HL-60/S4 treated with phorbol 12-myristate 13-acetate at 8.2 ng/mL for 4 days and 3 days (cell line): ENCODE data around the gene ACTL8.

Experiments
- in situ Hi-C: fragments of 300-500 bp; cut with MboI; formaldehyde crosslinking; loops from 2 replicates; pipeline ENCODE4 v1.15.0; 2022; ENCODE audit warnings: low sequenced_read_pairs

ACTL8 gene

DNA sequence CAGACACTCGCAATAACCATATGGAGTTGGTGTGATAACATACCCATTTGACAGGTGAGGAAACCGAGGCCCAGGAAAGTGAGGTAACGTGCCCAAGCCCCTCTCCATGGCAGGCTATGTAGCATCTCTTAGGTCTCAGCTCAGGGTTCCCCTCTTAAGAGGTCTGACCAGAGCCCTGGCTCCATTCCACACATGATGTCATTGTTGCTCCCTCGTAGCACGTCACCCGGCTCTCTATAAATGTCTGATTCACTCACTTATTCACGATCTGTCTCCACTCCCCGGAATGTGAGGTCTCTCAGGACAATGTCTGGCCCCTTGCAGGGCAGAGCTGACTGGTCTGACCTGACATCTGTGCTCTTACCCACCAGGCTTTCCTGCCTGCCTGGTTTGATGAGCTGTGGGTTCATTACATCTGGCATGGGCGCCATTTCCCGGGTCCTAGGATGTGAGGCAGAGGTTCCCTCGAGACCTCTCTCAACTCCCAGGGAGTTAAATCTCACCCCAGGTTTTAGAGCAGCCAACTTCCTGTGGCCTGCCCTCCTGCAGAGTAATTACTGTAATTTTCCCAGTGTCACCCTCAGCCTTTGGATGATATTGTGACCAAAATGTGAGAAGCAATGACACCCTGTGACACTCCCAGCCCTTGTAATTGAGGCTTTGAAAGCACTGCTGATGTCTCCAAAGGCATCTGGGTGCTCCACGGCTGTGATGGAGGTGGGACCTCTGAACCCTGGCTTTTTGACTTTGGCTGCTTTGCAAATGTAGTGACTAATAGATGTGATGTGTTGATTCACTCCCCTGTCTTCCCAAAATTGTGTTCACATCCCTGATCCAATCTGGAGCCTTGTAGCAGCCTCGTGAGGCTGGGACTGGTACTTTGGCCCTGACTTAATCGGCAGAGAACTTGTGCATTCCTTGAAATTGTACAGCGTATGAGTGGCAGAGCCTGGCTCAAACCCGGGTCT, 10.6 kb downstream of the ACTL8 start:
- in situ Hi-C loops: no loop called here

DNA sequence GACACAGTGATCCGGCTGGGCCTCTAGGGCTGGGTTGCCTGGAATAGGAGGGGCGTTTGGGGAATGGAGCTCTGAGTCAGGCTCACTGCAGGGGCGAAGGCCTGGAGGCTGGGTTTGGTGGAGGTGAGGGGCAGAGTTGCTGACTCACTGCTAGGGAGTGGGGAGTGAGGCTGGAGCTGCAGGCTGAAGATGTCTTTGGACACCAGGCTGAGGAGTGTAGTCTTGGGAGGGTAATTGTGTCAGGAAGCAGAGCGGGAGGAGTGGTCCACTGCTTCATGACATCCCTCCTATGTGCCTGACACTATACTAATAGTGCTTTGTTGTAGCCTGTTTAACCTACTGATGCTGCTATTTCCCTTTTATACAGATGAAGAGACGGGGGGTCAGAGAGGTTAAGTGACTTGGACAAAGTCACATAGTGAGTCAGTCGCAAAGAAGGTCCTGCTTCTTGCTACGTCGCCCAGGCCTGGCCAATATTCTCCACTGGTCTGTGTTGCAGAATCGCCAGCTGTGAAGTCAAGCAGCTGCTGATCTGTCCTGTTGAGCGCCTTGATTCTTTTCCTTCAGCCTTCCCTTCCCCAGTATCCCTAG, 13.6 kb downstream of the ACTL8 start:
- in situ Hi-C loops: no loop called here

DNA sequence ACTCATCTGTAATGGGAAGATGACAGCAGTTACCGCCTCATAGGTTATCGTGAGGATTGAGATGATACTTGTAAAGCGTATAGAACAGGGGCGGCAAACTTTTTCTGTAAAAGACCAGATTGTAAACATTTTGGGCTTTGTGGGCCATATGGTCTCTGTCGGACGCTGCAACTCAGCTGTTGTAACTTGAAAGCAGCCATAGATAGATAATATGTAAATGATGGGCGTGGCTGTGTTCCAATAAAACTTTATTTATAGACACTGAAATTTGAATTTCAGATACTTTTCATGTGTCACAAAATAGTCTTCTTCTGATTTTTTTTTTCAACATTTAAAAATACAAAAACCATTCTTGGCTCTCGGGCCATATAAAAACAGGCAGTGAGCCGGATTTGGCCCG, 15.8 kb downstream of the ACTL8 start:
- in situ Hi-C loops: no loop called here

DNA sequence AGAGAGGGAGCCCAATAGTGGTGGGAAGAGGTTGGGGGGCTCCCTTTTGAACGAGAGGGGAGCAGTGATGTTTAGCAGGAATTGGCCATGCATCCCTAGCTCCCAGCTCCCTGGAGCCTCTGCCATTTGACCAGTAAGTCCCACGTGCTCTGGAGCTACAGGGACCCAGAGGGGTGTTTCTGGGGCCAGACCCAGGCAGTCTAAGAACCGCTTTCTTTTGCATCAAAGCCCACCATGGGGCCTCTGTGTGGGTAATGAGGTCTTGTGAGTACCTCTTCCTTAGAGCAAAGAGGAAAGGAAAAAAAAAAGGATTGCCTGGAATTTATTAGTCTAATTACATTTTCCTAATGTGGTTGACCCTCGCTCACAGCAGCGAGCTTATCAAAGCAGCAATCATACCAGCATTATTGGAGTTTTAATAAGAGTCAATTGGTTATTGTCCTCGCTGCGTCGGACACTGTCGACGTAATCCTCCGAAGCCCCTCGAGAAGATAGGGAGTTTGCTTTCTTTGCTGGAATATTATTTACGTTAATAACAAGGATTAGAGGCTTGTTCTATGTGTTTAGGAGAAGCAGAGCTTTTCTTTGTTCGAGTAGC, 17.6 kb downstream of the ACTL8 start:
- in situ Hi-C loops: no loop called here

DNA sequence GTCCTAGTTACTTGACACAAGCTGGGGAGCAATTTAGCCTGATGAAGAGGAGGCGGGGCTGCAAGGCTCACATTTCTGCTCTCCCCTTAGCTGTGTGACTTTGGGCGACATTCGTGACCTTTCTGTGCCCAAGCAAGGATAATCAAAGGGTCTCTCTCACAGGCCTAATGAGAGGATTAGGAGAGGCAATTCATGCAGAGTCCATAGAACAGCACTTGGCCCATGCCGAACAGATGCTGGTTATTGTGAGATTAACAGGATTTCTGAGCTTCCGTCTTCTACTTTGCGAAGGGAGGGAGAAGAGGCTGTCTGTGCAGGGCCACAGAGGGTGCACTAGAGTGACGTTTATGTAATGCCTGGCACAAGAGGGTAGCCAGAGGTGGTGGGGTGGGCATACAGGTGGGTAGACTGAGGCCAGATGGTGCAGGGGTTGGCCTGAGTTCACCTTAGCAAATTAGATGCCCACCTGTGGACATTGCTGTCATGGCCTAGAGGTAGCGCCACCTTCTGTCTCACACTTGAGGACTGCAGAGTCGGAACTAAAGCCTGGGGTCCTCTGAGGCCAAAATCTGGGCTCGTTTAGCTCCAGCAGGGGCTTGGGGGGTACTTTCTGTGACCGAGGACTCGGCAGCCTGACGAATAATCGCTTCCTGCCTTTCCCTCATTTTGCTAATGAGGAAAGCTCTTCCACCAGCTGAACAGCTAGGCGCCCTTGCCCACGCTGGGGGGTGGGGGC, 18.6 kb downstream of the ACTL8 start:
- in situ Hi-C loops: no loop called here

DNA sequence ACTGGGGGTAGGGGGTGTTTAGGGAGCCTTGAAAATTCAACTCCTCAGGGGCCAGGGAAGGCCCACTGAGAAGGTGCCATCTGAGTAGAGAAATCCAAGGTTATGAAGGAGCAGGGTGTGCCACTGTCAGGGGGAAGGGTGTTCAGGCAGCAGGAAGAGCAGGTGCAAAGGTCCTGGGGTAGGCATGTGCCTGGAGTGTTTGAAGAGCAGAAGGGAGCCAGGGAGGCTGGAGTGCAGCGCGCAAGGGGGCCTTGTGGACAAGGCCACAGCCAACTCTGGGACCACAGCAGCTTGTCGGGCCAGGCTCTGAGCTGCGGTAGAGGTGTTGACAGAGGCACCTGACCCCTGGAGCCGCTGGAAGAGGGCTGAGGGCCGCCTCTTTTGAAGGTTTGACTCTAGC, 19.3 kb downstream of the ACTL8 start:
- in situ Hi-C loops: no loop called here

DNA sequence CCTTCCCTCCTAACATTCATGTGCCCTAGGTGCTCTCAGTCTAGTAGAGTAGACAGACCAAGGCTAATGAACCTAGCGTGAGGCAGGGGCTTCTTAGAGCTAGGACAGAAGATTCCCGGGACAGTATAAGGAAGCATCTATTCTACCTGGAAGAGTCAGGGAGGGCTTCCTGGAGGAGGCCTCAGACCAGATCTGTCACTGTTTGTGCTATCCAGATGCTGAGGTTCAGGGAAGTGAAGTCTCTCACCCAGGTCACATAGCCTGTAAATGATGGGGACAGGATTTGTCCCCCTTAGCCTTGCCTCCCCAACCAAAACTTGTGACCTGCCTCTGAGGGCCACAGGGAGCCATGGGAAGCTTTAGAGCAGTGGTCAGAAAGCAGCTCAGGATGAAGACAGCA, 20.7 kb downstream of the ACTL8 start:
- in situ Hi-C loops: no loop called here

DNA sequence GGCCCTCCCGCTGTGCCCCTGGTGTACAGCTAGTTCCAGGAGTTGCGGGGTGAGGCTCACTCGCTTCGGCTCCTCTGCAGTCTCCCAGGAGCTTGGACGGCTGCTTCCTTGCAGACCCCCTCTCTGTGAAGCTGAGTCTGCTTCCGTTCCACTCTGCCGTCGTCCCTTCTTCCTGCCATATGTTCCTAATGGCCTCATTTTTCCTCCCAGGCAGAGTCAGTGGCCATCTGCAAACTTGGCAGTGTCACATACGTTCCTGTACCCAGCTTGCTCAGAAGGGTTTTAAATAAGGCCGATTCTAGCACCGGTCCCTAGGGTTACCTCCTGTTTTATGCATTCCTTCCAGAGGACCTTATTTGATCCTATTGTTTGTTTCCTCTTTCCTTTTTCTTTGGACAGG, 21.3 kb downstream of the ACTL8 start:
- in situ Hi-C loops: no loop called here

DNA sequence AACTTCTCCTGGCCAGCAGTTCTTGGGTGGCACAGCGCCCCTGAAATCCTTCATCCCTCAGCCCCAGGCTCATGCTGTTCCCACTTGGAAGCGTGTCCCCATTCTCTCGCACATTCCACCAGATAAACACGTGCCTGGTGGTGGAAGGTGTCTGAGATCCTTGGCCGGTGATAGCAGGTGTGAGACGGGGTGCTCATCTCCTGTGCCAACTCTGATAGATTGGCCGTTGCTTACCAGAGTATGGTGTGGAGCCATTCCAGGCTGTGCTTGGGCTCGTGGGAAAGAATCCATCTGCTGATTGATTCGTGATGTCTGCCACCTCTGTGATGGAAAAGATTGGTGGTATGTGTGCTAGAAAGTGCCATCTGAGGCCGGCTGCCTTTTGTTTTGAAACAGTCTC, 22.2 kb downstream of the ACTL8 start:
- in situ Hi-C loops: no loop called here

DNA sequence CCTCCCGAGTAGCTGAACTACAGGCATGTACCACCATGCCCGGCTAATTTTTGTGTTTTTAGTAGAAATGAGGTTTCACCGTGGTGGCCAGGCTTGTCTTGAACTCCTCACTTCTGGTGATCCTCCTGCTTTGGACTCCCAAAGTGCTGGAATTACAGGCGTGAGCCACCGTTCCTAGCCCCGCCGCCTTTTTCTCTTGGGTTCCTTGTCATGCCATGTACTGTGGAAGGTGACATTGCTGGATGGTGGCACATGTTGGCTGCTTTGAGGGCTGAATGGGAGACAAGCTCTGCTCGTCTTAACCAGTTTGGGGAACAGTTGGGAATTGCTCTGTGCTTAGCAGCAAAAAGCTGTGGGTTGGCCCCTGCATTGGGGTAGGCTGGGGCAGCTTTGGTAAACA, 22.7 kb downstream of the ACTL8 start:
- in situ Hi-C loops: no loop called here

DNA sequence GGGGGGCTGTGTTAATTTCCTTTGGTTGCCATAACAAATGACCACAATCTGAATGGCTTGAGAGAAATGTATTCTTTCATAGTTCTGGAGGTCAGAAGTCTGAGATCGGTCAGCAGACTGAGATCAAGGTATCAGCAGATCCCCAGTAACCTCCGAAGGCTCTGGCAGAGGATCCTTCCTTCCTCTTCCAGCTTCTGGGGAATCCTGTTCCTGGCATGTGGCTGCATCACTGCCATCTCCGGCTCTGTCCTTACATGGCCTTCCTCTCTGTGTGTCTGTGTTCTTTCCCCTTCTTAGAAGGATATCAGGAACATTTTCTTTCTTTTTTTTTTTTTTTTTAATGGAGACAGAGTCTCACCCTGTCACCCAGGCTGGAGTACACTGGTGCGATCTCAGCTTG, 25.8 kb downstream of the ACTL8 start:
- in situ Hi-C loops: no loop called here

DNA sequence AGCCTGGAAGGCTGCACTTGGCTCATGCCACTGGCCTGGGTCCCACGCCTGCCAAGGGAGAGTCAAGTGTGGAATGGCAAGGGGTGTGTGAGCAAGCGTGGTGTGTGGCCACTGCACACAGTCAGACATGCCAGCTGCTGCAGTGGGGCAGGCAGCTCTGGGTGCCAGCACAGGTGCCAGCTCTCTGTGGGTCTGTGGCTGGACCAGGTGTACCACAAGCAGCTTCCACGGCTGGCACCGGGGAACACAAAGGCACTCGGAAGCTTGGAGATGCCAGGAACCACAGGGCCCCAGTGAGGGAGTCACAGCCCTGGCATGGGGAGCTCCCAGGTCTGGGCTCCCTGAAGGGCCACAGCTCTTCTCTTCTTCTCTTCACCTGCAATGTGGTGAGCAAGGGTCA, 34.8 kb downstream of the ACTL8 start:
- in situ Hi-C loops: no loop called here

DNA sequence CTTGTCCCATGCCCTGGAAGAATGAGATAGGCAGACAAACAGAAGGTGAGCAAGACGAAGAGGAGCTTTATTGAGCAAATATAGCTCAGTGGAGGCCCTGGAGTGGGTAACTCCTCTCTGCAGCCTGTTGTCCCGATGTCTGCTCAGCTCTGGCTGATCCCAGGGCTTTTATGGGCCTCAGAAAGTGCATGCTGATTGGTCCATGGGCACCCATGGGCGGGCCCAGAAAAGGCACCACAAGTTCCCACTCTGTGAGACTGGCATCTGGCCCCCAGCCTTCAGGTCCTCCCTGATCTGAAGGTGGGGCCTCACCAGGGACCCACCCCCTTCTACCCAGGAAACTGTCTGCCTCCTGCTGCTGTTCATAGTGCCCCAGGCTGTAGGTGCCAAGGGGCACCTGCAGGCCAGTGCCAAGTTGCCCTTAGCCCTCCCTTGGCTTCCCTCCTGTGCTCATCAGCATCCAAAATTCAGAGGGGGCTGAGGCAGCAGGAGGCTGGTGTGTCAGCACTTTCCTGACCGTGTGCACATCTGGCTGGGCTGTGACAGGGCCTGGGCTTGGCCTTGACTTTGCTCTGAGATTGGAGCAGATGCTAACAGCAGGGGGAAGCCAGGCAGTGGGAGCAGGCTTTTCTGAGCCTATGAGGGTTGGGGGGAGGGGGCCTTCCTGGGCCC, 35.4 kb downstream of the ACTL8 start:
- in situ Hi-C loops: no loop called here

DNA sequence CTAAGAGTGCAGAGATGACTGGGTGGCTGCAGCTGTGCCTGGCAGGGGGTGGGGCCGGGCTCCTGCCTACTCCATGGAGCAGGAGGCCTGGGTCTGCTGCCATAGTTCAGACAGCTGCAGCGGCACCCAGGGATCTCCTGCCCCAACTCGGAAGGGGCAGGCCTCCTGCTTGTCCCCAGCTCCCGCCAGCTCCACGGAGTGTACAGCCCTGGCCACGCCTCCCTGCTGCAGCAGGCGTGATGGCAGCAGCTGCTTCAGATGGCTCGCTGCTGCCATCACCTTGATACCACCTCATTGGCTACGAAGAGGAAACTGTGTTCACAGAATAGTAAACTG, 35.9 kb downstream of the ACTL8 start:
- in situ Hi-C loops: no loop called here

DNA sequence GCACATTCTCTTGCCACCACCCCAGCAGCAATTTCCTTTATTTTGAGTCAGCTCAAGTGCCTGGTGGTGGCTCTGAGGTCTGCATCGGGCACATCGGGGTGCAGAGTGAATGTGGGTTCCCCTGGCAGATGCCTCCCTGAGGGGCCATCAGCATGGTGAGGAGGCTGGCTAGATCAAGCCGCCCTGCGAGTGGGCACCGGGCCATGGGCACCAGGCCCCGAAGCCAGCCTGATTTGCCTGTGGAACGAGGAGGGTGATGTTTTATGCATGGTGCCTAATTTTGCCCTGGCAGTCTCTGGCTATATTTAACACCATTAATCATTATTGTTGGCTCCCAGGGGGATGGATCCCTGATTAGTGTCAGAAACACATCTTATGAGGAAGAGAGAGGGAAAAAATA, 36.3 kb downstream of the ACTL8 start:
- in situ Hi-C loops: no loop called here

DNA sequence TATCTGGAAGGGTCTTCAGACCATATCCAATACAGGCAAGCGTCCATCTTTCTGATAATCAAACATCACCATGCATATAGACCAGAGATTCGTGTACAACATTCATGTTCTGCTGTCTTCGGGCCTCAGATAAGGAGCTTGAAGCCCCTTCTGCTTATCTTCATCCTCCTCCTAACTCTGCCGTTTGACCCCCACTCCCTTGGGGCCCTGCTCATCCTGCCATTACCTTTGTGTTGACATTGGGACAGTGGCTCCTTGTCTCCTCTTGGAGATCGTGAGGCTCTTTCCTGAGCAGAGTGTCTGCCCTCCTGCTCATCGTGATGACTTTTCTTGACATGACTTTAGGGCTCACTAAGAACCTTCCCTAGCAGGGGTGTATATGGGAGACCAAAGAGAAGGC, 37.3 kb downstream of the ACTL8 start:
- in situ Hi-C loops: no loop called here

DNA sequence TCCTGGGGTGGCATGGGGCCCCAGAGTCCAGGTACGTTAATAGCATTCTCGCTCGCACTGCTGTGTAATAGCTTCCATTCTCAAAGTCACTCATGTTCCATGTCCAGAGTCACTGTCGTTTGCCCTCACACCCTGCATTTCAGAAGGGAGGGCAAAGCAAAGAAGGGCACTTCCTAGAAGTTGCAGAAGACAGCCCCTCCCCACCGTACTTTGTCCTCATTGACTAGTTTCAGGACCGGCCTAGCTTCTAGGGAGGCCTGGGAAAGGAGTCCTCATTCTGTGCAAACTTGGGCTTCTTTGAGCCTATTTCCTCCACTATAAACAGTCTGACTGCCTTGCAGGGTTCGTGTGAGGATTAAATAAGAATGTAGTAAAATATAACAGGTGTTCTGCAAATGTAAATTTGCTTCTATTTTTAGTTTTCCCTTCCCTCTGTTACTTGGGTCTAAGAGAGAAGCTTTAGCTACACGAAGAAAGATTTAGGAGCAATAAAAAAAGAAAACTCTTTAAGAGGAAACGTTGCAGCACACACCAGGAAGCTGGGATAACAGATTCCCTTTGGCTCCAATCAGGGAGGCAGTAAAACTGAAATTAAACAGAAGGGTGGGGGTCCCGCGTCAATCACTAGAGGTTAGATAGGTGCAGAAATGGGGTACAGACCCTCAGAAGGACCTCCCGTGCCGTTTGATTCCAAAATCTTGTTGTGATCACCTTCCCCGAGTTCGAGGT, 40.1 kb downstream of the ACTL8 start:
- in situ Hi-C loops: no loop called here

DNA sequence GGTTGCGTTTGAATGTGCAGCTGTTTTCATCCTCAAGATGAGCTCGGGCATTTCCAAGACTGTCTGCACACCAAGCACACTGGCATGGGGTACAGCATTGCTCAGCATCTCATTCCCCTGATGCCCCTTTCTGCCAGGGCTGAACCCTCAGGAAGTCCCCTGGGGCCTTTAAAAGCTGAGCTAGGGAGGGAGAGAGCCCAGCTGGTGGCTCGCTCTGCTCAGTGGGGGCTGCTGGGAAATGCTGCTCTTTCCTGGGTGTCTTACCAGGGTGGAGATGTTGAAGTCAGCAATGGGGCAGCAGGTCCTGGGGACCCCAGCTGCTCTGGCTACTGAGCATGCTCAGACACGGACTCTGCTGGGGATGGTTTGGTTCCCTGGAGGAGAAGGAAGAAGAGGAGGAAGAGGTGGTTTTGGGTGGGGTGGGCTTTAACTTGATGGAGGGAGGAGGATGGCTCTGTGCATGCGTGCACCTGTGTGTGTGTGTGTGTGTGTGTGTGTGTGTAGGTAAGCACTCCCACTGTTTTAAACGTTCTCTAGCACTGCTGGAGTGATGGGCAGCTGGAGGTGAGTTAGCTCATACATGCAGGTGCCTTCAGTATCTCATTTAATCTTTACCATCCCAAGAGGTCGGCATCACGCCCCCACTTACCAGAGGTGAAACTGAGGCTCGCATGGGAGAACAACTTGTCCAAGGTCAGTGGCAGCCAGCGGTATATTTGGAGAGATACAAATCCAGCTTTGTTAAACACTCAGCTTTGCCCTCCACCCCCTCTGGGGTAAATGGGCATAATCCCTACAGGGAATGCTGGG, 40.9 kb downstream of the ACTL8 start:
- in situ Hi-C loops: no loop called here

DNA sequence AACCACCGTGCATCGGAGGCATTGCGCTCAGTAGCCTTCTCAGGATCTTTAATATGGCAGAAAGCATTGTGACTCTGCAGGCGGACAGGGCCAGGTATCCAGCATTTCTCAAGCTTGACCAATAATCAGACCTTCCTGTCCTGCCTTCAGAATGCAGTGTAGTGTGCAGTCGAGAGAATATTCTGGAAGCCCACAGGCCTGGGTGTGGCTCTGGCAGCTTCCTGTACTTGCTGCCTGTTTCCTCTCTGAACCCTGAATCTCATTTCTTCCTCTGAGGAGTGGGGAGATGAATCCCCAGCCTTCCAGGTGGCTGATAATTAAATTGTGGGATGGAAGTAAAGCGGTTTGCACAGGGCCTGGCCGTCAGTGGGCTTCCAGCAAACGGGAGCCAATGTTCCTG, 42.3 kb downstream of the ACTL8 start:
- in situ Hi-C loops: no loop called here

DNA sequence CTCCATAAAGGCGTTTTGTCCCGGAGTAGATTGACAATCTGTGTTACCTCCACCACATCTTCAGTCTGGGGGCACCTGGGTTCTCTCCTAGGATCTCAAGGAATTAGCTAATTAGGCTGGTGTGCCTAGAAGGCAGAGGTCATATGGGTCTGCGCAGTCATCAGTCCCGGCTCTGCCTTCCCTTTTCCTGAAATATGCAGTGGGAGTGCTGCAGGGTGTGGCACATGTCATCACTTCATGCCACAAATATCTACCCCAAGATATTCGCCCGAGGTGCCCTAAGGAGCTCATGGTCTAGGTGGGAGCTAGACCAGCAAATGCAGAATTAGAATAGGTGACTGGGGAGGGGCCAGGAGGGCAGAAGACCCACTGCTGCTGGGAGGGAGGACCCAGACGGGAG, 42.9 kb downstream of the ACTL8 start:
- in situ Hi-C loops: no loop called here
